KG1 (cell line): ENCODE measurements around the gene DRAM1.
"Not testable (repeated sequence)": the region's sequence is repeated elsewhere in the genome, so short reads cannot be mapped to it uniquely, and the experiment has no call there.

Source experiments
- DNase-seq: peaks from one replicate; lab custom pipeline; 2025; lab: John Stamatoyannopoulos, UW

Gene DRAM1

DNA sequence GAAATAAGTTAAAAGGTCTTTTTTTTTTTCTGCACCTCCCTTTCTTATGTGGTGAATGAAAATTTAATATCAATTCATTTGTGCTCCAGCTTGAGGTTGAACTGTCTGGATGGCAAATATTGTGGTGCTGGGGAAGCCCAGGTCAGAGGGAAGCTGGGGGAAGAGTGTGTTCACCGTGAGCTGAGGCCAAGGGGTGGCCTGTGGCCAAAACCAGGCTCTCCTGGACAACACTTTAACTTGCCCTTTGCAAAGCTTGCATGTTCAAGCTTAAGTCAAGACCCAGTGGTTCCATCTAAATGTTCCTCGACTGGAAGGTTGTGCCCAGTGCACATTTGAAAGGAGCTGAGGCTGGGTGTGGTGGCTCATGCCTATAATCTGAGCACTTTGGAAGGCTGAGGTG lies 28.8 kb downstream of the DRAM1 start:
- DNase-seq, result no peak

DNA sequence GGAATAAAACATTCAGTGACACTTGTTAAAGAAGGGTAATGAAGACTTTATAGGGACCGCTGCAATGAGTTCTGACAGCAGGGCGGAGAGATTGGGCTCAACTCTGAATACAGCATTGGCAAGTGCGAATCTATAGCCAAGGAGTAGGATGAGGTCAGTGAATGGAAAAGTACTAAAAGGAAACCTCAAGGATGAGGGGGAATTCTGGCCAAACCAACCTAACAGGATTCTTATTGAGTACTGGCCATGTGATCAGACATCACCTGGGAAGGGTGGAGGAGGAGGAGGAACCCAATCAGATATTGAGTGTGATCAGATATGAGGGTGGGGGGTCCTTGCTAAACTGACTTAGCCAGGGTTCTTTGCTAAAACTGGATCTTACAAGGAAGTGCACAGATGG lies 31.0 kb downstream of the DRAM1 start:
- DNase-seq, result no peak

- no peak for DNase-seq
Observed at GRCh38 chr12:101909646-101910045, 32.3 kb downstream of the DRAM1 start.

- no peak for DNase-seq
Observed at GRCh38 chr12:101915841-101916240, 38.5 kb downstream of the DRAM1 start.

- DNase-seq, result not testable (repeated sequence)
Observed at GRCh38 chr12:101918805-101919204, 41.4 kb downstream of the DRAM1 start.

DNA sequence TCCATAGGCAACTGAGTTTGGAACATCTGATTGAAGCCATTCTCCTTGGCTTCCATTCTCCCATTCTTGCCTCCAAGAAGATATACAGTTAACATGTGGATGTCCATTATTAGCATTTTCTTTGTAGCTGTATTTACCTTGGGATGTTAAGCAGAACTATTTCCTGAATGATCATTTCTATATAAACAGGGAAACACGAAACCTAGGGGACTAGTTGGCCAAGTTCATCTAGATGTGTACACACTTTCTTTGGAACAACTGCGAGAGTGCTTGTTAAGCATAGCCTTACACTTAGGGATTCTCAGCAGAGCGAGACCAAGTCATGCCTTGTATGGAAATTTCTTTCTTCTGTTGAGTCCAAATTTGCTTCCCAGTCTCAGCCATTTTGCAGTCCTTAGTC lies 42.1 kb downstream of the DRAM1 start:
- no peak for DNase-seq

DNA sequence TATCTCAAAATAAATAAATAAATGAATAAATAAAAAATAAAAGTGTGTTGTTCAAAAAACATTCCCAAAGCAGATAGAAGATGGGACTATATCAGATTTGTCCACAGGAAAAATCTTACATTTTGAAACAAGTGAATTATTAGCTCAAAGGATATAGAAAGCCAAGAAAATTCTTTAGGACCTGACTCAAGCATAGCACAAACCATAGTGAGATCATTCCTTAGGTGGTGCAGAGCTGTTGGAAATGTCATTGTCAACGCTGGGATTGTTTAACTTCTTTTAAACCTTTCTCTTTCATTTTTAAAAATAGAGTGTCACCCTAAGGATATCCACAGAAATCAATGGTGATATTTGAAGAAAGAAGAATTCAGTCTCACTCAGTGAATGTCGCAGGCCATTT lies 43.5 kb downstream of the DRAM1 start:
- no peak for DNase-seq

DNA sequence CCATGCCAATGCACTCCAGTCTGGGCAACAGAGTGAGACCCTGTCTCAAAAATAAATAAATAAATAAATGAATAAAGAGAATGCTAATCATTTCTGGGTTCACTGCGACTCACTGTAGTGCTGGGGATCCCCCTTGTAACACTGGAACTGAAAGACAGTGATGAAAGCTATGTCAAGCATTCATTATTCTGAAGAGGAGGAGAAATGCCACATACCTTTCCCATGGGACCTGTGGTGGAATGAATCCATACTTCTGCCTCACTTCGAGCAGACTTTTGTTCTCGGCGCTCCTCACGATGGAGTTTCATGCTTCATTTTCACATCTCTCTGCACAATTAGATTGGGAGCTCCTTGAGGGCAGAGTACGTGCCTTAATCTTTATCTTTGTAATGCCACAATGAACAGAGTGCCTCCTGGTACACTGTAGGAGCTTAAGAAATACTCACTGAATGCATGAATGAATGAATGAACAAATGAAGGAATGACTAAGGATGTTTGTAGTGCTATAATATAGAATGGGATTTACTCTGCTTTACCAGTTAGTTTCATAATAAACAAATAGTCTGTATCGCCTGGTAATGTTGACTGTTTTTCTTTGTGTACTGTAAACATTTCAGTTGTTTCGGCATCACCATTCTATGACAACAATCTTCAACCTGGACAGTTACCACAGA lies 45.8 kb downstream of the DRAM1 start:
- DNase-seq, result no peak

DNA sequence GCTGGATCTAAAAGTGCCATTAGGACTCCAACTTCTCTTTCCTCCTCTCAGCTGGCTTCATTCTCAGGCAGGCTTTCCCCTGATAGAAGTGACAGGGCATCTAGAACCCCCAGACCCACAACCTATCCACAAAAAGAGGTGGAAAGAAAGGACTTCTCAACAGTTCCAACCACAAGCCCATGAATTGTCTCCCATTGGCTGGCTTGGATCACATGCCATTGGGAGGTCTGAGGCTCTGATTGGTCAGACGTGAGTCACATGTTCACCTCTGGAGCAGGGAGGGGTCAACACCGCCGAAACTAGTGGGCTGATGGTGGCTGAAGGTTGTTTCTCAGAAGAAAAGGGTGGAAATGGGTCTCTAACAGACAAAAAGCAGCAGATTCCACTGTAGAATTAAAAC lies 47.2 kb downstream of the DRAM1 start:
- DNase-seq, result no peak

- no peak for DNase-seq
Observed at GRCh38 chr12:101925361-101925760, 48.0 kb downstream of the DRAM1 start.

GRCh38 chr12:101925935-101926334 lies 48.6 kb downstream of the DRAM1 start:
- no peak for DNase-seq

DNA sequence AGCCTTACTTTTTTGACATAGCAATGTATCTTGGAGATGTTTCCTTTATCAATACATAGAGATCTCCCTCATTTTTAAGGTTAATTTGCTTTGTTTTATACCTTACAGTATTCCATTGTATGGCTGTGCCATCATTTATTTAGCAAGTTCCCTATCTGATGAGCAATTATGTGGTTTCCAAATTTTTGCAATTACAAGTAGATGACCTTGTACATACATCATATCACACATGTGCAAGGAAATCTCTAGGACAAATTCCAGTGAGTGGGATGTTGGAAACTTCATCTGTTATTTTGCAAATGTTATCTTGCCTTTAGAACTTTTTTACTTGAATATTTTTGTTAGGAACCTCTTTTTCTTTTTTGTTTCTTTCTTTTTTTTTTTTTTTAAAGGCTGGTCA lies 49.7 kb downstream of the DRAM1 start:
- DNase-seq, result no peak

DNA sequence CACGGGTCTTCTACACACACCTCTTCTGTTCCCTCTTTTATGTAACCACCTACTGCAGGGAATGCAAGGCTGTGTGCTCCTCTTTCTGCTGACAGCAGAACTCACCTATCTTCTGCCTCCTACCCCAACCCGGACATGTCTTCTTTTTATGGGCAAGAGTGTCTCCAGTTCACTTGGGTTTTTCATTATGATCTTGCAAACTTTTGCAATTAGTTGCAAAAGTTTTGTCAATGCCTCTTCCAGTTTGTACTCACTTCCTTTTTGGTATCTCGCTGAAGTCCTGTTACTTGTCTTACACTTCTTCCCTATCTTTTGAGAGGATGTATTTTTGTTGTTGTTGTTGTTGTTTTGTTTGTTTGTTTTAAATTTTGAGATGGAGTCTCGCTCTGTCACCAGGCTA lies 50.6 kb downstream of the DRAM1 start:
- no peak for DNase-seq

DNA sequence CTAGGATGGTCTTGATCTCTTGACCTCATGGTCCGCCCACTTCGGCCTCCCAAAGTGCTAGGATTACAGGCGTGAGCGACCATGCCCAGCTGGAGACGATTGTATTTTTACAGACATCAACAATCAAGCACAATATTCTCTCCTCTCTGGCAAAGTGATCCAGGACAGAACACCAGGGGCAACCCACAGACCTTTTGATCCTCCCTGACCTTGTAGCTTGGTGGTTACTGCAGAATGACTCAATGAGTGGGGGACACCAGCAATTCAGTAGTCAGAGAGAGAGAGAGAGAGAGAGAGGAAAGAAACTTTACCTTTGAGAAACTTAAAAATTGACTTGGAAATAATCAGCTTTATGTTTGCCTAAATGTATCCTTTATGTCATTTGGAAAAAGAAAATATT lies 51.2 kb downstream of the DRAM1 start:
- DNase-seq, result no peak

GRCh38 chr12:101929365-101930041 lies 52.1 kb downstream of the DRAM1 start:
- no peak for DNase-seq

GRCh38 chr12:101931498-101932326 lies 54.3 kb downstream of the DRAM1 start:
- DNase-seq, result no peak

DNA sequence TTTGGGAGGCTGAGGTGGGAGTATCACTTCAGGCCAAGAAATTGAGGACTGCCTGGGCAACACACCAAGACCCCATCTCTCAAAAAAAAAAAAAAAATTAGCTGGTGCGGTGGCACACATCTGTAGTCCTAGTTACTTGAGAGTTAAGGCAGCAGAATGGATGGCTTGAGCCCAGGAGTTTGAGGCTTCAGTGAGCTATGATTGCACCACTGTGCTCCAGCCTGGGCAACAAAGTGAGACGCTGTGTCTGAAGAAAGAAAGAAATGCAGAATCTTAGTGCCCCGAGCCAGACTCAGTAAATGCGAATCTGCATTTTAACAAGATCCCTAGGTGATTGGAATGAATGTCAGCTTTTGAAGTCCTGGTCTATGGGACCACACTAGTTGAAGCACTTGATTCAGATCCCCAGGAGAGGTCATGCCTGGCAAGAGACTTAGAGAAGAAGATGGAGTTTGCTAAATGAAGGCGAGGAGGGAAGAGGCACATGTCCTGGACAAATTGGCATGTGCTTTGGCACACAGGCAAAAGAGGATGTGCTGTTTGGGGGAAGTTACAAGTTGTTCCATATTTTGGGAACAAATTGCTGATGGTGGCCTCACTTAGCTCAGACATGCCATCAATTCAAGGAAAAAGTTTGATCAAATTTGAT lies 56.6 kb downstream of the DRAM1 start:
- DNase-seq, result no peak

DNA sequence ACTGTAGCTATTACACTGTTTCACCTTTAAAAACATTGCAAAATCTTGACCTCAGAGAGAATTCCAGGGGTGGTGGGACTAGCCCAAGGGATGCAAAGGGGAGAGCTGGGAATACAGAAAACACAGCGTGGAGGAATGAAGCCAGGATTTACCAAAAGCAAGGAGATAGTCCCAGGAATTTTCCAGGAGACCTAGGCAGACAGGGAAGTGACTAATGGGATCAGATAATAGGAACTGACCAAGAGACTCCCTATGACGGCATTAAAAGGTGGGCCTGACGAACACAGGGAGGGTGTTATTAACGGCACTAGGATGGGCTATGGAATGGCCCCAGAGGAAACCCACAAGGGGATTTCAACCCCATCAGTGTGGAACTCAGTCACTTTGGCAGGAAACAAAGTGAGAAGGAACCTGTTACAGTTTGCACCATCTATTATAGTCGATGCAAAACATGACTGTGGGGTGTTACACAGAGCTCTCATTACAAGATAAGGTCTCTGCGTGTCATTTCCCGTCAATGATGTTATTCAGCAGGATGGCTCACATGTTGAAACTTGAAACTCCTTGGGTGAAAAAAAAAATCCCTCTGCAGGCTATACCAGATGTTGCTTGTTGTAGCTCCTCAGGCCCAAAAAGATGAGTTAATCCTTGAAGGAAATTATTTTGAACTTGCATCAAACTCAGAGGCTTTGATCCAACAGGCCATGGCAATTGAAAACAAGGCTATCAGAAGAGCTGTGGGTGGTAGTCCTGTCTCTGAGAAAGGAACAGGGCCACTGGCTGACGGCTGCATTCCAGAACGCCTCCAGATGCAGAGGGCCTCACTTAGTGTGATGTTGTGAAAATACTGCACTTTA lies 58.7 kb downstream of the DRAM1 start:
- no peak for DNase-seq

- DNase-seq, result no peak
Observed at GRCh38 chr12:101939306-101939705, 61.9 kb downstream of the DRAM1 start.

DNA sequence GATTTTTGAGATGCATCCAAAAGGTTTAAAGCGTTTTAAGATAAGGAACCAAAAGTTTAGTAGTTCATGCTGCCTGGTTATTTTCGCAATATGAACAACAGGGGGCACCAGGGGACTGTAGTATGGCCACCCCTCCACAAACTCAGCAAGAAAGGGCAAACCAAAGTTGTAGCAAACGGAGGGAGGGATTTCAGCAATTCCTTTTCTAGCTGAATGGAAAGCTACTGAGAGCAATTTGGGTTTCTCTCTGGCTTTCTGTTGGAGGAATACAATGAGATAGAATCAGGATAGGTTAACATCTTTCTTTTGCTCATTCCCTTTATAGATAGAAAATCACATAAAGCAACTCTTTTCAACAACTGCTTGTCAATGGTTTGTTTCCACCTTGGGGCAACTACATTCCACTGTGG lies 62.5 kb downstream of the DRAM1 start:
- peak; percentile 6 for DNase-seq

GRCh38 chr12:101940400-101940950 lies 63.1 kb downstream of the DRAM1 start:
- DNase-seq, result no peak
